LNCAP (cell line): ENCODE measurements around the gene FAT1.

ENCODE experiments used
- CTCF ChIP-seq: fragments of 450-650 bp; IDR thresholded peaks from 2 replicates; pipeline ENCODE4 v1.5.1; 2017; ENCODE audit warnings: mild to moderate bottlenecking

Gene FAT1

GRCh38 chr4:186688150-186688943, 35.3 kb downstream of the FAT1 start:
- TF ChIP-seq CTCF: no peak

- TF ChIP-seq CTCF: no peak
These were observed 36.4 kb downstream of the FAT1 start for GRCh38 chr4:186687265-186687664.

- no peak for TF ChIP-seq CTCF
These were observed 37.9 kb downstream of the FAT1 start for GRCh38 chr4:186685767-186686183.

- TF ChIP-seq CTCF: no peak
These were observed 38.8 kb downstream of the FAT1 start for GRCh38 chr4:186684889-186685309.

- TF ChIP-seq CTCF: no peak
These were observed 39.4 kb downstream of the FAT1 start for GRCh38 chr4:186684220-186684619.

GRCh38 chr4:186680641-186681040, 43.0 kb downstream of the FAT1 start:
- no peak for TF ChIP-seq CTCF

GRCh38 chr4:186676531-186677161, 47.0 kb downstream of the FAT1 start:
- no peak for TF ChIP-seq CTCF
